DND-41 (cell line): ENCODE results near the gene SLC25A26.

Experiments
- ATAC-seq: fragments of 200-7000 bp; cut with Tn5 transposase; 3 replicates; pipeline ENCODE4 v1.9.1; 2021; ENCODE audit warnings: low read depth; ENCODE audit not compliant: insufficient read depth
- DNase-seq: peaks from one replicate; pipeline ENCODE4 v3.0.0-alpha.2; 2020
- H2AFZ ChIP-seq: 2 replicates; pipeline ENCODE4 v1.6.0; 2012; ENCODE audit warnings: low read depth, low read length
- H3K27ac ChIP-seq: 2 replicates; pipeline ENCODE4 v1.5.1; 2012; ENCODE audit warnings: low read length, inconsistent platforms
- H3K27me3 ChIP-seq: fragments of 200-600 bp; sonication (generic); 2 replicates; pipeline ENCODE4 v1.6.0; 2012; ENCODE audit warnings: low read length, mild to moderate bottlenecking, inconsistent platforms; ENCODE audit not compliant: insufficient read depth, poor library complexity
- H3K36me3 ChIP-seq: 2 replicates; pipeline ENCODE4 v1.5.1; 2012; ENCODE audit warnings: low read length, inconsistent platforms; ENCODE audit not compliant: insufficient read depth
- H3K4me1 ChIP-seq: 2 replicates; pipeline ENCODE4 v1.5.1; 2012; ENCODE audit warnings: mild to moderate bottlenecking, low read length; ENCODE audit not compliant: insufficient read depth
- H3K4me2 ChIP-seq: 2 replicates; pipeline ENCODE4 v1.6.0; 2012; ENCODE audit warnings: mild to moderate bottlenecking, moderate library complexity, low read length, inconsistent platforms; ENCODE audit not compliant: insufficient read depth
- H3K4me3 ChIP-seq, 2 experiments: fragments of 200-600 bp in 1 of 2; shearing (Covaris generic) in 1 of 2; 2 replicates each; pipeline ENCODE4 v1.5.1; 2012 to 2016; ENCODE audit warnings: inconsistent platforms in 2 of 2, low read length in 2 of 2, mild to moderate bottlenecking in 2 of 2, low read depth in 1 of 2, moderate library complexity in 1 of 2
- H3K79me2 ChIP-seq: 2 replicates; pipeline ENCODE4 v1.6.0; 2012; ENCODE audit warnings: low read length, inconsistent platforms; ENCODE audit not compliant: insufficient read depth
- H3K9ac ChIP-seq: 2 replicates; pipeline ENCODE4 v1.6.0; 2012; ENCODE audit warnings: low read depth, mild to moderate bottlenecking, inconsistent platforms, low read length, moderate library complexity
- H3K9me3 ChIP-seq: 2 replicates; pipeline ENCODE4 v1.5.1; 2012; ENCODE audit warnings: low read length, moderate library complexity, mild to moderate bottlenecking, inconsistent platforms; ENCODE audit not compliant: insufficient read depth, severe bottlenecking
- H4K20me1 ChIP-seq: 2 replicates; pipeline ENCODE4 v1.6.0; 2012; ENCODE audit warnings: low read length; ENCODE audit not compliant: insufficient read depth
- CTCF ChIP-seq: IDR thresholded peaks from 2 replicates; pipeline ENCODE4 v1.5.1; 2012; ENCODE audit warnings: borderline replicate concordance, low read length, moderate library complexity, mild to moderate bottlenecking; ENCODE audit not compliant: poor library complexity, severe bottlenecking; ENCODE audit errors: extremely low read depth
- EZH2 ChIP-seq: IDR thresholded peaks from 3 replicates; pipeline ENCODE4 v1.6.1; 2012; ENCODE audit warnings: borderline replicate concordance, low read depth, mild to moderate bottlenecking, moderate library complexity, low read length, inconsistent platforms; ENCODE audit not compliant: severe bottlenecking

Gene SLC25A26

GRCh38 chr3:66336333-66336766 lies 115.5 kb downstream of the SLC25A26 start:
- no peak overlapping the region for H3K27ac ChIP-seq
- no peak for TF ChIP-seq CTCF
- TF ChIP-seq EZH2: no peak

GRCh38 chr3:66338927-66339326 lies 118.1 kb downstream of the SLC25A26 start:
- Histone ChIP-seq H4K20me1 (no peaks in the 10 kb centered on the region), H3K27me3 (no peaks in the 10 kb centered on the region), H3K4me2 (no peak overlapping the region), H3K4me1 (no peaks in the 10 kb centered on the region), H2AFZ (no peak overlapping the region), H3K9ac (no peak overlapping the region), H3K36me3 (no peaks in the 10 kb centered on the region), H3K4me3 (no peak overlapping the region), H3K79me2 (no peaks in the 10 kb centered on the region), H3K9me3 (no peaks in the 10 kb centered on the region), H3K27ac (no peak overlapping the region)
- ATAC-seq: no peak
- no peak for DNase-seq
- no peak for TF ChIP-seq CTCF

More at GRCh38 chr3:66336333-66336766, 115.5 kb downstream of the SLC25A26 start:
- no peaks in the 10 kb centered on the region for H3K9me3 ChIP-seq
- ATAC-seq (no peak), DNase-seq (no peak)
- H3K4me1 ChIP-seq: no peaks in the 10 kb centered on the region
- H3K27me3 ChIP-seq: no peaks in the 10 kb centered on the region
- H3K4me3 ChIP-seq: no peak overlapping the region
- no peaks in the 10 kb centered on the region for H3K36me3 ChIP-seq
- H3K9ac ChIP-seq: no peak overlapping the region
- no peaks in the 10 kb centered on the region for H4K20me1 ChIP-seq
- no peak overlapping the region for H3K4me2 ChIP-seq
- H3K79me2 ChIP-seq: no peaks in the 10 kb centered on the region
- H2AFZ ChIP-seq: no peak overlapping the region

- Histone ChIP-seq H3K4me2 (no peak overlapping the region), H3K79me2 (no peaks in the 10 kb centered on the region), H3K9me3 (no peaks in the 10 kb centered on the region), H2AFZ (no peak overlapping the region), H3K27me3 (no peaks in the 10 kb centered on the region), H3K4me3 (no peak overlapping the region), H3K9ac (no peak overlapping the region), H4K20me1 (no peaks in the 10 kb centered on the region), H3K36me3 (no peaks in the 10 kb centered on the region; the same call in 1 of the 2 replicates), H3K4me1 (no peaks in the 10 kb centered on the region), H3K27ac (no peak overlapping the region)
- DNase-seq (no peak), ATAC-seq (no peak)
- TF ChIP-seq EZH2: no peak
- no peak for TF ChIP-seq CTCF
These were observed 122.0 kb downstream of the SLC25A26 start for GRCh38 chr3:66342717-66343356.

GRCh38 chr3:66344391-66344811 lies 123.6 kb downstream of the SLC25A26 start:
- Histone ChIP-seq H2AFZ (no peak overlapping the region), H3K27ac (no peak overlapping the region), H3K9me3 (no peaks in the 10 kb centered on the region), H4K20me1 (no peaks in the 10 kb centered on the region), H3K9ac (no peak overlapping the region), H3K4me2 (no peak overlapping the region), H3K4me1 (no peaks in the 10 kb centered on the region), H3K27me3 (no peaks in the 10 kb centered on the region), H3K36me3 (no peaks in the 10 kb centered on the region; the same call in 1 of the 2 replicates), H3K4me3 (no peak overlapping the region), H3K79me2 (no peaks in the 10 kb centered on the region)
- TF ChIP-seq EZH2: no peak
- TF ChIP-seq CTCF: no peak
- DNase-seq (no peak), ATAC-seq (no peak)
